CMK (cell line): Measurements from ENCODE around the gene CLSTN3.
"Not testable (repeated sequence)": the region's sequence is repeated elsewhere in the genome, so short reads cannot be mapped to it uniquely, and the experiment has no call there.

Experiments used
- DNase-seq: peaks from one replicate; pipeline ENCODE4 v3.0.0-alpha.2; 2010; ENCODE audit warnings: low read depth

The CLSTN3 gene

DNA sequence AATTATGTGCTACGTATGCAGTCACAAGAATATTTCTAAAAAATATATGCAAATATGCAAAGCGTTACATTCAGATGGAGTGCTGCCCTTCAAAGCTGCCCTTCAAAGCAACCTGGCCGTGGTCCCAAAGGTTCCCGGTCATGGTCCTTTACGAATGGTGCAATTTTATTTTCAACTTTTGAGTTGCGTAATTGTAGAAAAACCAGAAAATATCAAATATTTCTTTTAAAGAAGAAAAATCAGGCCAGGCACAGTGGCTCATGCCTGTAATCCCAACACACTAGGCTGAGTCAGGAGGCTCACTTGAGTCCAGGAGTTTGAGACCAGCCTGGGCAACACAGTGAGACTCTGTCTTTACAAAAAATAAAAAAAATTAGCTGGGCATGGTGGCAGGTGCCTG, 21.4 kb downstream of the CLSTN3 start:
- no peak for DNase-seq

DNA sequence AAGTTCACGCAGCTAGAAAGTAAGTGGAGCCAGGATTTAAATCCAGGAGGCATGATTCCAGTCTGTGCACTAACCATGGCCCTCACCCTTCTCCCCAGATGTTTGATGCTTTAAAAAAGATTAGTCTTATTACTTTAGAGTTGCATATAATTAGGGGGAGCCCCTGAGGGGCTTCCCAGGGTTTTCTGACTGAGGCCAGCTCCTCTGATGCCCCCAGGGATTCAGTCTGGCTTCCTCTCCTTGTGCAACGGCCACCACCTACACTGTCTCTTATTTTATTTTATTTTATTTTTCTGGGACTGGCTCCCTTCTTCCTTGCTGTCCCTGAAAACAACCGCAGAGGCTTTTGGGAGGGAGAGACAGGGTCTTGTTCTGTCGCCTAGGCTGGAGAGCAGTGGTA, 22.6 kb downstream of the CLSTN3 start:
- no peak for DNase-seq

DNA sequence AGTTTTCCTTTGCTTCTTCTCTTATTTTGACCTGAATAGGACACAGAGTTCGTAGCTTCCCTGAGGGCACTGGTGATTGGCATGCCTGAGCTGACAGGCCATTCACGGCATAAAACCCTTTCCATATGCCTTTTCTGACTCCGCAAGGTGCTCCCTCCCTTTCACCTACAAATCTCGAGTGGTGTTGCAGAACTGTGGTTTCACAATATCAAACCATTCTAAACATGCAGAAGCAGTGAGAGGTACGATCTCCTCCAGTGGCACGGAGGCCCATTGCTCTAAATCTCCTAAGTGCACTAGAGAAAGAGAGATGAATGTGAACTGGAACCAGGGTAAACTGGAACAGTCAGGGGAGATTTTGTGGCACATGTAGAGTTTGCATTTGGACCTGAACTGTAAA, 23.9 kb downstream of the CLSTN3 start:
- DNase-seq: no peak

DNA sequence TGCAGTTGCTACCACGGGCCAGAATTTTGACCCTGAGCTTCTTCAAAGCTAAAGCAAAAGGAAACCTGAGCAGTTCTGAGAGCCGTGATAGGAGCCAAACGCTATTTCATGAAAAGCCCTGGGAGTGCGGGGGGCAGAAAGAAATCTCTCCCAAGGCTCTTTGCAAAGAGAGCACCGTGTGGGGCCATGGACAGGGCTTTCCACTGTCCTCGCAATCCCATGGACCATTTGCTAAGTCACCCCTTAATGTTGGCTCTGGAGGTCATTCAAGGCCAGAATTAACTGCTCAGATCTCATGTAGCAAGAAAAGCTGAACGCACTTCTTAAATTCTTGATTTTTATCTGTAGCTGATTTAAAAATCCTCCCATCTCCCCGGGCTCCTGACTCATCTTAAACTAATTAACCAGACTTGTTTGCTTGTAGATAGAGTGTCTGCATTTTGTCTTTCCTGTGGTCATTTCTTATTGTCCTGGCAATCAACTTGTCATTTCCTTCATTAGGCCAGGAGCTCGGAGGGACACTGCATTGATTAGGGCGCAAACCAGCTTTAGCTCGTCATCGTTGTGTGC, 24.8 kb downstream of the CLSTN3 start:
- no peak for DNase-seq

DNA sequence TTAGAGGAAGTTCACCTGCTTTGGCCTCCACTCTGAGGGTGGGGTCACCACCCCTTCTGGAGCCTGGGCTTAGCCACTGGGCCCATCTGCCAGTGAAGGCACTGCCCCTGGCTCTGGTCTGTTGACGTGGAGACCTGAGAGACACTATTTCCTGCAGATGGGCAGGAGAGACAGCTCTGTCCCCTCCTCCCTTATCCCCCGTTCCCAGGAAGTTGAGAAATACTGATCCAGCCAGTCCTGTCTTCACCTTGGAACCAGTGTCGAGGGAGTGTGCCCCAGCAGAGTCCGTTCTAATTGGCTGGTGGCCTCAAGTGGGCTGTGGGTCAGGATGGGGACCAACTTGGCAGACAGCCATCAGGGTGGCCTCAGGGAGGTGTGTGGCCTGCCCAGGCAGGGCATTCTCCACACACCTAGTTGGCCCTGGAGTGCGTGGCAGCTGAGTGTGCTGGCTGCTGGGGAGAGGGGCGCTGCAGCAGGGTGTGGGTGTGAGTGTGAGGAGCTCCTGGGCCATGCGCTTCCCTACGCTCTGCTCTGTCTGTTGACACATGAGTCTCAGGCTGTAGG, 25.4 kb downstream of the CLSTN3 start:
- DNase-seq: no peak

DNA sequence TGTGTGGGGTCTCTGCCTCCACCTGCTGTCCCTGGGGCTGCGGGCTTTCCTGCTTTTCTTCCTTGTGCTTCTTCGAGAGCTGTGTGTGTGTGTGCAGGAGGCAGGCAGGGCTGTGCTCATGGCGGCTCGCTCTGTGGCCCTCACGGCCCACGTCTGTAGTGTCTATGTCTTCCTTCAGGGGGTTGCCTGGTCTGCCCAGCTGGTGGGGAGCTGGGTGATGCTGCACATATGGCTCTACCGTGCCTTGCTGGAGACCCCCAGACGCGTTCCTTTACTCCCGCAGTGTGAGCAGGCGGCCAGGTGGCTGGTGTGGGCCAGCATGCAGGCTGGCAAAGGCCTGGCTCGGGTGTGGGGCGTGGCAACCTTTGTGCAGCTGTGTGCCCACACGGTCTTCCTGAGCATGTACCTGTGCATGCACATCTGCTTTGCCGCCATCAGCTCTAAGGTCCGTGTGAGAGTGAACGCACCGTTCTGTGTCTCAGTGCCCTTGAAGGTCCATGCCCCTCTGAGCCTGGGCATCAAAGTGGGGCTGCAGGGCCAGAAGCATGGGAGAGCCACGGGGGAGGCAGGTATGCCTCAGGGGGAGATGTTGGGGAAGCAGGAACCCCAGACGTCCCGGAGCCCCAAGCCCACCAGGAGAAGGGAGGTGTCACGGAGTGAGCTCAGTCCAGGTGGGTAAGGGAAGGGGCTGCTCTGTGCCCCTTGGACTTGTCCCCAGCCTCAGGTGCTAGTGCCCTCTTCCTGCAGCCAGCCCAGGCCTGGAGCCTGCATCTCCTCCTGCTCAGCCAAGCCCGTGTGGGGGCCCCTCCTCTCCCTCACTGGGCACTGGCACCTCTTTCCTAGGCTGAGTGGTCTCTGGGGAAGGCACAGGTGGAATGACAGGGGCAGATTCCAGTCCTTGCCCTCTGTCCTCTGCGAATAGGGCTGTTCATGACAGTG, 26.4 kb downstream of the CLSTN3 start:
- DNase-seq: no peak

DNA sequence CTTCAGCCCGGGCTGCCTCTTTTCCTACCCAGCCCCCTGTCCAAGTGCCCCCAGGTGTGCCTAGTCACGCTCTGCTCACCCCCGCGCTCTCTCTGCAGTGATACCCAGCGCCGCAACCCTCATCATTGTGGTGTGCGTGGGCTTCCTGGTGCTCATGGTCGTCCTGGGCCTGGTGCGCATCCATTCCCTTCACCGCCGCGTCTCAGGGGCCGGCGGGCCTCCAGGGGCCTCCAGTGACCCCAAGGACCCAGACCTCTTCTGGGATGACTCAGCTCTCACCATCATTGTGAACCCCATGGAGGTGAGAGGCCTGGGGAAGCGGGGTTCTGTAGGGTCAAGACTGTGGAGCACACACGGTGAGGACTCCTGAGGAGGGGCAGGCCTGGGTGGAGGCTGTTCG, 27.2 kb downstream of the CLSTN3 start:
- DNase-seq: no peak

DNA sequence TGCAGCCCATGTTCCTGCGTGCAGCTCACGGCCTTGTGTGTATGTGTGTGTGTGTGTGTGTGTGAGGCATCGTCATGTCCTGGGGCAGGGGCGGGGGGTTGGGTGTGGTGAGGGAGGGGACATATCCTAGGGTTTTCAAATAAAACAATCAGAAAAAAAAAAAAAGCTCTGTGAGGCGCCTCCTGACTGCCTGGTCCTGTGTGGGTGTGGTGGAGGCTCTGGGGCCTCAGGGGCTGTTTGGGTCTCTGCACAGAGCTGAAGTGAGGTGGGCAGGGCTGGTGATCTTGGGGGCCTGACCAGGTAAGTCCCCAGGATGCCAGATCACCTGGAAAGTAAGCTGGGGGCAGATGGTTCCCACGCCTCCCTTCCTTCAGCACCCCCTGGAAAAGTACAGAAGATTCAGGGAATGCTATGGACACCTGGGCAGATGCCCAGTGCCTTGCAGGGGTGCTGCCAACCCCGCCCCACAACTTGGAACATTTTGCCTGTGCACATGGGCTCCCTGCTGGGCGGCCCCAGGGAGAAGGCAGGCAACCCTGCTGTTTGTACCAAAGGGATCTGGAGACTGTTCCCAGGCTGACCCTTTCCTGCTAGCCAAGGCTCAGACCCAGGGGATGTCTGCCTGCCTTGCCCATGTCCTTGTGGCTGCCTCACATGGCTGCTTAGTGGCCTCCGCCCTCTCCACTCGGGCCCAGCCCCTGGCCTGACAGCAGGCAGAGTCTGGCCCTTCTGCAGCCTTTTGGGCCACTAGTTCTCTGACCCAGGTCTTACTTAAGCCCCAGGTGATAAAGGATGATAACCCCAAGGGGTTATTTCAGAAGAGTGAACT, 28.8 kb downstream of the CLSTN3 start:
- no peak for DNase-seq

DNA sequence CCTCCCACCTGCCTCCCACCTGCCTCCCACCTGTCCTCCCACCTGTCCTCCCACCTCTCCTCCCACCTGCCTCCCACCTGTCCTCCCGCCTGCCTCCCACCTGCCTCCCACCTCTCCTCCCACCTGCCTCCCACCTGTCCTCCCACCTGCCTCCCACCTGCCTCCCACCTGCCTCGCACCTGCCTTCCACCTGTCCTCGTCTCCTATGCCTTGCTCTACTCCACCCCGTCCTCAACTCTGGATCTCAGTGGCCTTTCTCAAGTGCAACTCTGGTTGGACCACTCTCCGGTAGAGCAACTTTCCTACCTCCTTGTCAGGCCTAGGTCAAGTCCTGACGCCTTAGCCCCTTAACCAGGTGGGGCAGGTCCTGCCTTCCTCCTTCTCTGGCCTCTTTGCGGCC, 30.0 kb downstream of the CLSTN3 start:
- no peak for DNase-seq

DNA sequence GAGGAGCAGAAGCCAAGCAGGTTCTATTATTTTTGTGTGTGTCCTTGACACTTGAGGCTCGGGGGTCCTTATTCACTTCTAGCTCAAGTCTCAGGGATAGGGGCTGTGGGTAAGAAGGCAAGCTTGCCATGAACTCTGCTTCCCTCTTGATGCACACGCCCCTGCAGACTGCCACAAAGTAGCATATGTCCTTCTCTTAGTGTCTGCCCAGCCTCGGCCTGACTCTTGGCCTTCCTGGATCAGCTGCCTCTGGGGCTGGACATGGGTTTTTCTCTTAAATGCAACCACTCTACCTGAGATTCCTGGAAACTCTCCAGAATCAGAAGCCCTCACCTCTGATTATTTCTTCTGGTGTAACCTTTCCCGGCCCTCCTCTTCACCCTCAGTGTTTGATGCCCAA, 31.2 kb downstream of the CLSTN3 start:
- no peak for DNase-seq

DNA sequence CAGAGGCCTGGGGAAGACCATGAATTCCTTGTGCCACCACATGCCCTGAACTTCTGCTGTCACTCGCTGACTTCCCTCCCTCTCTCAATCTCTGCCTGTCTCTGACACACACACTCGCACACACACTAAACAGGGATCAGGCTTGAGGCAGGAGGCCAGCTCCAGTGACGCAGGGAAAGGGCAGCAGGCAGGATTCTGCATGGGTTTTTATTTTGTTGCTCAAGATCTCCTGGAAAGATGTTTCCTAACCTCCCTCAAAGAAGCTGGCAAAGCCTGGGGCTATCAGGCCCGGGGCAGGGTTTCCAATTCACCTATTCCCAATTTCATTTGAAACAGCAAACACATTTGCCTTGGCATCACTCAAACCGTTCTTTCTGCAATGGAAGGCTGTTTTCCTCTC, 31.6 kb downstream of the CLSTN3 start:
- no peak for DNase-seq

DNA sequence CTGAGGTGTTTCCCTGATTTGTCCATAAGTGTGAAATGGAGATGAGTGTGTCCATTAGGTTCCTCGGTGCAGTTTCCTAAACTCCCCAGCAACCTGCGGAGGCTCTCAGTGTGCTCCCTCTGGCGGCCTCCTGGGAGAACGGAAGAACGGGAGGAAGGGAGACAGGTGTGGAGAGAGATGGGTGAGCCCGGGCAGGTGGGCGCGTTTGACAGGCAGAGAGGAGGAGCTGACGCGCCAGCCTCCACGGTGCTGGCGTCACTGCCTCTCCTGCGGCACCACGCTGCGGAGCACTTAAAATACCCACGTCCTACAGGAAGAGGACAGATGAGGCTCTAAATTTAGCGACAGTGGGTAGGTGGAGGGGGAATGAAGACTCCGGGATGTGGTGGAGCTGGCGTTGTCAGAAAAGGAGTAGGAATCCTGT, 32.5 kb downstream of the CLSTN3 start:
- no peak for DNase-seq

DNA sequence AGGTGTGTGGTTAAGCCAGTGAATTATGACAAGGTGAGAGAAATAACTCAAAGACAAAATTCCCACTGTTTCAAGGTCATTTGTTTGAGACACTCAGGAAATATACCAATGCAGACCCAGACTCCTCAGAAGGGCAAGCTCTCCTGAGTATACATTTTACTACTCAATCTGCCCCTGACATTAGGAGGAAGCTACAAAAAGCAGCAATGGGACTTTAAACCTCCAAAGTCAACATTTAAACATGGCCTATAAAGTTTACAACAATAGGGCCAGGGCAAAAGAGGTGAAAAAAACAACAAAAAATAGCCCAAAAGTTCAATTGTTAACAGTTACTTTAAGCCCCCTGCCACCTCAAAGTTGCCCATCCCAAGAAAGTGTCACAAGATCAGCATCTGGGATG, 39.8 kb downstream of the CLSTN3 start:
- DNase-seq: no peak

DNA sequence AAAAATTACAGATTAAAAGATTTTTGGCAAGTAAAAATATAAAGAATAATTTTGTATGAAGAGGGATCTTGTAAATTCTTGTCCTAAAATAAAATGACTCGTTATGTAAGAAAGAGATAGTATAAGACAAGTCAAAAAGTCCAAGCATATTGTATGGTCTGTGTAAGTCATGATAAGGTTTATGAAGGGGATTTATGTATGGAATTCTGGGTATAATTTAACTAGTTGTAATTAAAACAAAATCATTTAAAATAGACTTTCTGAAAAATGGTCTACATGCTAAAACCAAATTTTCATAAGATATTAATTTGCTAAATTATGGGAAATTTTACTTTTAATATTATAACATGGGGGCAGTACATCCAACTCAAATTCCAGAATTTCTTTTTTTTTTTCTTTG, 41.7 kb downstream of the CLSTN3 start:
- no peak for DNase-seq

DNA sequence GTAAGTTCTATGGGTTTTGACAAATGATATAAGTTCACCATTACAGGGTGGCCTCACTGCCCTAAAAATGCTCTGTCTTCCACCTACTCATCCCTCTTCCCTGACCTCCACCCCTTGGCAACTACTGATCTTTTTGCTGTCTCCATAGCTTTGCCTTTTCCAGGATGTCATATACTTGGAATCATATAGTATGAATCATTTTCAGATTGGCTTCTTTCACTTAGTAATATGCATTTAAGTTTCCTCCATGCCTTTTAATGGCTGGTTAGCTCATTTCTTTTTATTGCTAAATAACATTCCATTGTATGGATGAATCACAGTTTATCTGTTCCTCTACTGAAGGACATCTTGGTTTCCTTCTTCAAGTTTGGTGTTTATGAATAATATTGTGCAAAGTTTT, 45.3 kb downstream of the CLSTN3 start:
- DNase-seq: no peak

DNA sequence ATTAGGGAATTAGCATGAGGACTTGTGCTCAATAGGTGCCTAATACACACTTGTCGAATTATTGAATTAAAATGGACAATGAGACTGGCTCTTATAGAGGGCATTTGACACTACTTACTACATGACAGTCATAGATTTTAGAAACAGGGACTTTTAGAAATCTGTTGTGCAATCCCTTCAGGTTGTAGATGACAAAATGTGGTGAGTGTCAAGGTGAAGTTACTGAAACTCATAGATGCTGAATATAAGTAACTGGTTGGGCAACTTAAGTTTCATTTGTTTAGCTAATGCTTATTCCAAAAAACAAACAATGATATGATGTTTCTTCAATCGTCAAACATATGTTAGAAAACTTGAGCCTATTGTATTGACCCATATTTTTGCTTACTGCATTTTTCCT, 46.4 kb downstream of the CLSTN3 start:
- DNase-seq: no peak

DNA sequence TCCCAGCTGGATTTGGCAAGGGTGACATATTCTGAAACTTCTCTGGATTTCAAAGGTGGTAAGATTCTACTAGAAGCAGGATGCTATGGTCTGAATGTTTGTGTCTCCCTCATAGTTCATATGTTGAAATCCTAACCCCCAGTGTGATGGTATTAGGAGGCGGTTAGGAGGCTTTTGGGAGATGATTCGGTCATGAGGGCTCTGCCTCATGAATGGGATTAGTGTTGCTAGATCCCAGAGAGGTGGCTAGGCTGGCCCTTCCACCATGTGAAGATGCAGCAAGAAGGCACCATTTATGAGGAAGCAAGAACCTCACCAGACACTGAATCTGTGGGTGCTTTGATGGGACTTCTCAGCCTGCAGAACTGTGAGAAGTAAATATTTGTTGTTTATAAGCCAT, 48.3 kb downstream of the CLSTN3 start:
- DNase-seq: no peak

DNA sequence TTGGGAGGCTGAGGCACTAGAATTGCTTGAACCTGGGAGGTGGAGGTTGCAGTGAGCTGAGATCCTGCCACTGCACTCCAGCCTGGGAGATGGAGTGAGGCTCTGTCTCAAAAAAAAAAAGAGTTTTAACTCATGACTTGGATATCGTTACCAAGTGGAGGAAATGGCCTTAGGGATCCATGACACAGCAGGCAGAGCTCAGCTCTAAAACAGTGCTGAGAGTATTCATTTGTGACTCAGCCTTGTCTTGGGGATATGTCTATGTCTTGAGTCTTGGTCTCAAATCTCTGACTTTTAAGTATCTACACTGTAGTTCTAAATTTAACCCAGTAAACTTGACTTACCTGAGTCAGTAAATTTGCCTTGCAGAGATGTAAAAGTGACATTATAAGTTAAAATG, 50.5 kb downstream of the CLSTN3 start:
- DNase-seq: no peak

DNA sequence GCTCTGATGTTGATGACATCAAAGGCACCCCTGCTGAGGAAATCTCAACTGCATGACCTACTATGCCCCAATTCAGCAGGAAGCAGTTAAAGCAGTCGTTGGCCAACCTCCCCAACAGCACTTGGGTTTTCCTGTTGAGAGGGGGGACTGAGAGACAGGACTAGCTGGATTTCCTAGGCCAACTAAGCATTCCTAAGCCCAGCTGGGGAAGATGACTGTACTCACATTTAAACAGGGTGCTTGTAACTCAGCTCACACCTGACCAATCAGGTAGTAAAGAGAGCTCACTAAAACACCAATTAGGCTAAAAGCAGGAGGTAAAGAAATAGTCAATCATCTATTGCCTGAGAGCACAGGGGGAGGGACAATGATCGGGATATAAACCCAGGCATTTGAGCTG, 55.9 kb downstream of the CLSTN3 start:
- DNase-seq: not testable (repeated sequence)

DNA sequence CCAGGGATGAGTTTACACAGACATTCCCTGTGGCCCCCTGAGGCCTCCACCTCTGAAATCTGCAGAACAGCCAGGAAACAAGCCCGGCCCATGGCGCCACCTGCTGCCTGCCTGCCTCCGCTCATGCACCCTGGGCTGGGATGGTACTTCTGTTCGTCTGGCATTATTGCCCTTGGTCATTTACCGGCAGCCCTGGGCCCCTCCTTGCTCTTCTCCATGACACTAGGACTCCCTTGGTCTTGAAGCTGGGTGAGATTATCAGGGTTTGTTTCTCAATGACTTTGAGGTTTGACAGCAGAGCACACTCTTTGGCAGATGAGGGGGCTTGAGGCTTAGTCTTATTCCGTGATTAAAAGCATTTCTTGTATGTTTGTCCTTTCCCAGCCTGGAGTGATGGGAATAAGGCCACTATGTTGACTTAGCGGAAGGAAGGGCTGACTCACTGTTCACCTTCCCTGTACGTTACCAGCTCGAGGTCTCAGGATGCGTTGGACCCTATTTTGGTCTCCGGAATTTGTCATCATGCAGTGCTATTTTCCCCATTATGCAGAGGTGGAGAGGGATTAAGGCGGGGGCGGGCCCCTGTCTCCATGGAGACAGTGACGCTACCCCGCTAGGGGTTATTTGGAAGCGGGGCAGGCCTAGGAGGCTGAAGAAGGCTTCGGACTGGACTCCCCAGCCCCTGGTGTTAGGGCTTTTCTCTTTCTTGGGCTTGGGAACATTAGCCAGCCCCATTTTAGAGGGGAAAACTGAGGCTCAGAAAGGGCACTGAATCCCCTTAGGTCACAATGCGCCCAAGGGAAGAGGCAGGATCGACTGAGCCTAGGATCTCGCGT, 58.6 kb downstream of the CLSTN3 start:
- DNase-seq: peak; percentile 33

DNA sequence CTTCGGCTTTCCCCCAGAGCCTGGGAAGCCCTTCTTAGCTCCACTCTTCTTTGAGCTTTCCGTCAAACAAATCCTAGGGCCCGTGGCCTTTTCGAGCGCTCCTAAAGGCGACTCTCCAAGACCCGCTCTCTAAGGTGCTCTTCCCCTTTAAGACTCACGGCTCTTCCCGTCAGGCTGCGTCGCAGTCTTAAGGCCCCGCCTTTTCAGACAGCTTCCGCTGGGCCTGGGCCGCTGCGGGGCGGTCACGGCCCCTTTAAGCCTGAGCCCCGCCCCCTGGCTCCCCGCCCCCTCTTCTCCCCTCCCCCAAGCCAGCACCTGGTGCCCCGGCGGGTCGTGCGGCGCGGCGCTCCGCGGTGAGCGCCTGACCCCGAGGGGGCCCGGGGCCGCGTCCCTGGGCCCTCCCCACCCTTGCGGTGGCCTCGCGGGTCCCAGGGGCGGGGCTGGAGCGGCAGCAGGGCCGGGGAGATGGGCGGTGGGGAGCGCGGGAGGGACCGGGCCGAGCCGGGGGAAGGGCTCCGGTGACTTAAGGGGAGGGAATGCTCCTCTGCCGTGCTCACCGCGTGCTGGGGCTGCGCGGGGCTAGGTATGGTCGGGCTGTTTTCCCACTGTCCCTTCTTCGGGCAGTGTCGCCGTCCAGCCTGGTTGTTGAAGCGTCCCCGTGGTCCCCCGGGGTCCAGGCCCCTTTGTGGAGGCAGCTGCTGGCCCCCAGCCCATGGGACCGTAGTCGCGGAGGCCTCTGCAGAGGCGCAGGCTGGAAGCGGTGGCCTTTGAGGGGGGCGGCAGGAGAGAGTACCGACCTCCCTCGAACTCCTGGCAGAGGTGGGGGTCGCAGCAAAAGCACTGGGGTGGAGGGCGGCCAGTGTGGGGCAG, 59.5 kb downstream of the CLSTN3 start, which contains the start of gene PEX5:
PEX5 (plus strand) TSS at position 289 of the 870 bp plus-strand sequence. CDS start 692 bp downstream, outside the sequence.
- peak; percentile 83 for DNase-seq
